AG09319 (cell line): ENCODE results near the gene C2CD2.

ENCODE experiments used
- DNase-seq: peaks from one replicate; pipeline ENCODE4 v3.0.0-alpha.2; 2010; ENCODE audit warnings: low read depth; ENCODE audit errors: extremely low read depth
- CTCF ChIP-seq: IDR thresholded peaks from 2 replicates; pipeline ENCODE4 v1.5.1; 2011; ENCODE audit warnings: low read depth, mild to moderate bottlenecking, inconsistent platforms, low read length, moderate library complexity

The C2CD2 gene

DNA sequence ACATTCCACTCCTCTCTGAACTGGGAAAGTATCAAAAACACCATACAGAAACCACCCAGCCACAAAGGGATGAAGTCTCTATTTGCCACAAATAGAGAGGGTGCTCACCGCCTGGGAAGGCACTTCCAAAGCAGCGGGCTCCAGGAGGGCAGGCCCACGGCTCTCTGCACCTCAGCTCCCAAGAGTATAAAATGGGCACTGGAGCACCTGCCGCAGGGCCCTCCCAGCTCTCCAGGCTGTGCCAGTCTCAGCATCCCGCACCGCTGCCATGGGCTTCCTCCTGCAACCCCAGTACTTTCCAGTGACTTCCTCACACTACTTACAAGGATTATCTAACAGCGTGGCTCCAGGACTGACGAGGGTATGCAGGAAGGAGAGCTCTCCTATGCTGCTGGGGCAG, 14.4 kb downstream of the C2CD2 start:
- no peak for TF ChIP-seq CTCF
- no peak for DNase-seq

DNA sequence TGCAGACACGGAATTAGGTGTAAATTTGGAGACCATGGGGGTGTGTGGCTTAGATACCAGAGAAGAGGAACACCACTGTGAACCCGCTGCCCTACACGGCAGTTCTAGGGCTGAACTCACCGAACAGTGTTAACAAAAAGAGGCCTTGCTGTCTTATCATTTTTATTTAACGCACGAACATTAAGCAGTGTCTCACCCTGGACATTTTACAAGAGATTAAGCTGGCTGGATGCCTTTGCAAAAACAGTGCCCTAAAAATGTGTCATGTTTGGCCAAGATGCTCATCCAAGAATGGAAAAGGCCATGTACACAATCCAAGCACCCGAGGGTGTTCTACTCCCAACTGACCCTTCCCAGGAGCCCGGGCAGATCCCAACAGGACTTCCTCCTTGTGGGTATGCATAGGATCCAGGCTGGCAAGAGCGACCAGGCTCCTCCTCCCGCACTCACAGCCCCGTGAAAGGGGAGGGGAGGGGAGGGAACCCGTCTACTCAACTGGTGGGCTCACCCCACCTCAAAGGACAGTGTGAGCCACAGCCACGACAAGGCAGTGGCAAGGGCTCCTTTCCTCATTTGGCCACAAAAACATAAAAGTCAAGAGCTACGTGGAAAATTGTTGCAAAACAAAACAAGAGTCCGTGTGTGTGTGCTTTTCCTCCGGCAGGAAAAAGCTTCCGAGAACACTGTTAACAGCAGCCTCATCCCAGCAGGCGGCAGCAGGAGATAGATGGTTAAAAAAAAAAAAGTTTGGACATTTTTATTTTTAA, 20.3 kb downstream of the C2CD2 start:
- peak; percentile 45 for TF ChIP-seq CTCF
- DNase-seq = no peak

- no peak for TF ChIP-seq CTCF
- no peak for DNase-seq
Observed at GRCh38 chr21:41932576-41933312, 21.1 kb downstream of the C2CD2 start.

DNA sequence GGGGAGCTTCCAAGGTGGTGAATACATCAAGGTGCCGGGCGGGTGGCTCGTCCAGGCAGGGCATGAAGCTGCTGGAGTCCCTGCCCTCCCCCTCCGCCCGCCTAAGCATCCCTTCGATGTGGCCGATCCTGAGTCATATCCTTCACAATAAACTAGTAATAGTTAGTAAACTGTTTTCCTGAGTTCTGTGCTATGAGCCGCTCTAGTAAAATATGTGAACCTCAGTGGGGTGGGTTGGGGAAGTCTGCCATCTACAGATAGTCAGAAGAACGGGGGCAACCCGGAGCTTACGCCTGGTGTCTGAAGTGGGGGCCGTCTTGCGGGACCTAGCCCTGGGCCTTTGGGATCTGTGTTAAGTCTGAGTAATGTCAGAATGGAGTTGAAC, 21.6 kb downstream of the C2CD2 start:
- DNase-seq = no peak
- TF ChIP-seq CTCF = peak; percentile 13; the same call in 1 of the 2 replicates

- TF ChIP-seq CTCF = no peak
- DNase-seq = no peak
Observed at GRCh38 chr21:41931041-41931451, 22.8 kb downstream of the C2CD2 start.

GRCh38 chr21:41929248-41929647, 24.6 kb downstream of the C2CD2 start:
- TF ChIP-seq CTCF = no peak
- DNase-seq = no peak

- no peak for TF ChIP-seq CTCF
- no peak for DNase-seq
Observed at GRCh38 chr21:41928621-41929220, 25.1 kb downstream of the C2CD2 start.
